HG02870 (cell line): Measurements from ENCODE around the gene OSBPL10.

Source experiments
- ATAC-seq: cut with Tn5 transposase; IDR thresholded peaks from one replicate; pipeline ENCODE4 v1.9.1; 2021; ENCODE audit warnings: mild to moderate bottlenecking, moderate library complexity; ENCODE audit not compliant: unreplicated experiment

Gene OSBPL10

GRCh38 chr3:31929826-31930502, 51.1 kb downstream of the OSBPL10 start:
- no peak for ATAC-seq

GRCh38 chr3:31927811-31928210, 53.3 kb downstream of the OSBPL10 start:
- ATAC-seq, result no peak

- no peak for ATAC-seq
Measured at GRCh38 chr3:31926543-31926942, 54.5 kb downstream of the OSBPL10 start.

GRCh38 chr3:31925271-31925630, 55.8 kb downstream of the OSBPL10 start:
- ATAC-seq, result peak; percentile 61

- ATAC-seq, result peak; percentile 17
Measured at GRCh38 chr3:31924610-31925270, 56.3 kb downstream of the OSBPL10 start.

- no peak for ATAC-seq
Measured at GRCh38 chr3:31922962-31923361, 58.1 kb downstream of the OSBPL10 start.

- no peak for ATAC-seq
Measured at GRCh38 chr3:31921837-31922236, 59.2 kb downstream of the OSBPL10 start.

- ATAC-seq, result no peak
Measured at GRCh38 chr3:31920310-31920709, 60.8 kb downstream of the OSBPL10 start.

GRCh38 chr3:31919528-31919927, 61.5 kb downstream of the OSBPL10 start:
- no peak for ATAC-seq

GRCh38 chr3:31918179-31919150, 62.6 kb downstream of the OSBPL10 start:
- ATAC-seq, result peak; percentile 54

GRCh38 chr3:31917303-31918005, 63.6 kb downstream of the OSBPL10 start:
- peak; percentile 89 for ATAC-seq

GRCh38 chr3:31911643-31912042, 69.4 kb downstream of the OSBPL10 start:
- ATAC-seq, result no peak

GRCh38 chr3:31911124-31911523, 69.9 kb downstream of the OSBPL10 start:
- ATAC-seq, result no peak

- no peak for ATAC-seq
Measured at GRCh38 chr3:31909455-31909854, 71.6 kb downstream of the OSBPL10 start.

GRCh38 chr3:31908391-31909097, 72.5 kb downstream of the OSBPL10 start:
- ATAC-seq, result no peak

GRCh38 chr3:31906182-31906581, 74.9 kb downstream of the OSBPL10 start:
- no peak for ATAC-seq

GRCh38 chr3:31903686-31904431, 77.2 kb downstream of the OSBPL10 start:
- no peak for ATAC-seq

GRCh38 chr3:31900583-31900982, 80.5 kb downstream of the OSBPL10 start:
- no peak for ATAC-seq

GRCh38 chr3:31896648-31897433, 84.2 kb downstream of the OSBPL10 start:
- ATAC-seq, result no peak
